HG03457 (cell line): ENCODE measurements around the gene YPEL2.
"Not testable (repeated sequence)": the region's sequence is repeated elsewhere in the genome, so short reads cannot be mapped to it uniquely, and the experiment has no call there.

ENCODE experiments used
- ATAC-seq: cut with Tn5 transposase; IDR thresholded peaks from one replicate; pipeline ENCODE4 v1.9.1; 2021; ENCODE audit warnings: moderate number of reproducible peaks; ENCODE audit not compliant: unreplicated experiment

Gene YPEL2

GRCh38 chr17:59402760-59403159, 71.3 kb downstream of the YPEL2 start:
- ATAC-seq = no peak

GRCh38 chr17:59404471-59404870, 73.0 kb downstream of the YPEL2 start:
- ATAC-seq = no peak

- ATAC-seq = no peak
Observed at GRCh38 chr17:59405944-59406705, 74.7 kb downstream of the YPEL2 start.

GRCh38 chr17:59406808-59407381, 75.4 kb downstream of the YPEL2 start:
- ATAC-seq = no peak

- no peak for ATAC-seq
Observed at GRCh38 chr17:59409336-59410048, 78.0 kb downstream of the YPEL2 start.

- no peak for ATAC-seq
Observed at GRCh38 chr17:59410049-59410437, 78.6 kb downstream of the YPEL2 start.

- ATAC-seq = not testable (repeated sequence)
Observed at GRCh38 chr17:59412431-59412830, 81.0 kb downstream of the YPEL2 start.

GRCh38 chr17:59413014-59413766, 81.7 kb downstream of the YPEL2 start:
- no peak for ATAC-seq

- ATAC-seq = no peak
Observed at GRCh38 chr17:59415397-59415796, 83.9 kb downstream of the YPEL2 start.

- no peak for ATAC-seq
Observed at GRCh38 chr17:59416184-59416583, 84.7 kb downstream of the YPEL2 start.

GRCh38 chr17:59417452-59417851, 86.0 kb downstream of the YPEL2 start:
- ATAC-seq = no peak

GRCh38 chr17:59418732-59419166, 87.3 kb downstream of the YPEL2 start:
- ATAC-seq = no peak

- ATAC-seq = no peak
Observed at GRCh38 chr17:59420901-59421300, 89.4 kb downstream of the YPEL2 start.

GRCh38 chr17:59421722-59422121, 90.3 kb downstream of the YPEL2 start:
- no peak for ATAC-seq

- ATAC-seq = no peak
Observed at GRCh38 chr17:59423137-59423724, 91.8 kb downstream of the YPEL2 start.

GRCh38 chr17:59423903-59424302, 92.4 kb downstream of the YPEL2 start:
- ATAC-seq = no peak

- no peak for ATAC-seq
Observed at GRCh38 chr17:59424331-59424730, 92.9 kb downstream of the YPEL2 start.

- no peak for ATAC-seq
Observed at GRCh38 chr17:59425085-59425931, 93.9 kb downstream of the YPEL2 start.

- no peak for ATAC-seq
Observed at GRCh38 chr17:59426031-59426430, 94.6 kb downstream of the YPEL2 start.

- no peak for ATAC-seq
Observed at GRCh38 chr17:59427425-59427921, 96.0 kb downstream of the YPEL2 start.
